GOT3 (cell line): ENCODE data around the gene NGEF.

Experiments used
- DNase-seq: peaks from one replicate; lab custom pipeline; 2025; ENCODE audit warnings: mixed read lengths; lab: John Stamatoyannopoulos, UW

NGEF gene

GRCh38 chr2:232884549-232885263 lies 128.3 kb downstream of the NGEF start:
- no peak for DNase-seq

- no peak for DNase-seq
These were observed 129.0 kb downstream of the NGEF start for GRCh38 chr2:232884001-232884421.

- no peak for DNase-seq
These were observed 129.8 kb downstream of the NGEF start for GRCh38 chr2:232883116-232883721.

GRCh38 chr2:232882505-232883115 lies 130.4 kb downstream of the NGEF start:
- DNase-seq = no peak

GRCh38 chr2:232882085-232882484 lies 131.0 kb downstream of the NGEF start:
- DNase-seq = no peak

GRCh38 chr2:232880764-232881351 lies 132.2 kb downstream of the NGEF start:
- no peak for DNase-seq

GRCh38 chr2:232879618-232880494 lies 133.2 kb downstream of the NGEF start:
- no peak for DNase-seq

- DNase-seq = no peak
These were observed 134.0 kb downstream of the NGEF start for GRCh38 chr2:232878855-232879617.

- no peak for DNase-seq
These were observed 135.0 kb downstream of the NGEF start for GRCh38 chr2:232877940-232878511.

- DNase-seq = no peak
These were observed 136.0 kb downstream of the NGEF start for GRCh38 chr2:232876978-232877441.

- no peak for DNase-seq
These were observed 136.7 kb downstream of the NGEF start for GRCh38 chr2:232876161-232876977.

- DNase-seq = no peak
These were observed 137.6 kb downstream of the NGEF start for GRCh38 chr2:232875256-232876121.

- no peak for DNase-seq
These were observed 138.3 kb downstream of the NGEF start for GRCh38 chr2:232874677-232875223.

- no peak for DNase-seq
These were observed 139.0 kb downstream of the NGEF start for GRCh38 chr2:232873909-232874641.

- no peak for DNase-seq
These were observed 139.7 kb downstream of the NGEF start for GRCh38 chr2:232873292-232873908.

GRCh38 chr2:232872826-232873225 lies 140.2 kb downstream of the NGEF start:
- DNase-seq = no peak
